COLO668 (cell line): ENCODE data around the gene GPS1.

Source experiments
- DNase-seq: peaks from one replicate; lab custom pipeline; 2025; ENCODE audit not compliant: unreplicated experiment; lab: John Stamatoyannopoulos, UW

The GPS1 gene

DNA sequence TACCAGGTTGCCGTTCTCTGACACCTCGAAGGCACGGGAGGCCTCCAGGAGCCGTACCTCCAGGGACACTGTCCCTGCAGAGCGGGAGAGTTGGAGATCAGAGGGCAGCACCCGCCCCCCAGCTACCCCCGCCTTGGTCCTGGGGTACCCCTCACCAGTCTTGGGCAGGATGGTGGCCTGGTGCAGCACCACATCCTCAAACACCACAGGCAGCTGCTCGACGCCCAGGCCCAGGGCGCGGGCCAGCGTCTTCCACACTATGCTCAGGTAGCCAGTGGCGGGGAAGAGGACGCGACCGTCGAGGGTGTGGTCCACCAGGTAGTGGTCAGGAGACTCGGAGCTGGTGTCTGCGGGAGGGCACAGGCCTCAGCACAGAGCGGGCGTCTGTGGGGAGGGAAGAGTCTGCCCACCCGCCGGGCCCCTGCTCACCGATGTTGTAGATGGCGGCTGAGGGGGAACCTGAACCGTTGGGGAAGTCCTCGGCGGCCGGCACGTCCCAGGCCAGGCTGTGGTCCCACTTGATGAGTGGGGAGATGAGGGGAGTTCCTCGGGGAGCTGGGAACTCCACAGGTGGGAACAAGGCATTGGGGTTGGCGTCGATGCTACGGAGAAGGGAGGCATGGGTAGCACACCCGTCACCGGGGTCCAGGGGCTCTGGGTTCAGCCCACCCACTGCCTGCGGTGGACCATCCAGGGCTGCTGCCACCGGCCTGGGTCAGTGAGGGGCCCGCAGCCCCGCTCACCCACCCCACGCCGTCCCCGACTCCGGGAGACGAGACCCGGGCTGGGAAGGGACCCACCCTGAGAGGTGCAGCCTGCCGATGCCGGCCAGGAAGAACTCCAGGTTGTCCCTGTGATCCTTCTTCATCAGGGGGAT, 36.5 kb downstream of the GPS1 start:
- no peak for DNase-seq

DNA sequence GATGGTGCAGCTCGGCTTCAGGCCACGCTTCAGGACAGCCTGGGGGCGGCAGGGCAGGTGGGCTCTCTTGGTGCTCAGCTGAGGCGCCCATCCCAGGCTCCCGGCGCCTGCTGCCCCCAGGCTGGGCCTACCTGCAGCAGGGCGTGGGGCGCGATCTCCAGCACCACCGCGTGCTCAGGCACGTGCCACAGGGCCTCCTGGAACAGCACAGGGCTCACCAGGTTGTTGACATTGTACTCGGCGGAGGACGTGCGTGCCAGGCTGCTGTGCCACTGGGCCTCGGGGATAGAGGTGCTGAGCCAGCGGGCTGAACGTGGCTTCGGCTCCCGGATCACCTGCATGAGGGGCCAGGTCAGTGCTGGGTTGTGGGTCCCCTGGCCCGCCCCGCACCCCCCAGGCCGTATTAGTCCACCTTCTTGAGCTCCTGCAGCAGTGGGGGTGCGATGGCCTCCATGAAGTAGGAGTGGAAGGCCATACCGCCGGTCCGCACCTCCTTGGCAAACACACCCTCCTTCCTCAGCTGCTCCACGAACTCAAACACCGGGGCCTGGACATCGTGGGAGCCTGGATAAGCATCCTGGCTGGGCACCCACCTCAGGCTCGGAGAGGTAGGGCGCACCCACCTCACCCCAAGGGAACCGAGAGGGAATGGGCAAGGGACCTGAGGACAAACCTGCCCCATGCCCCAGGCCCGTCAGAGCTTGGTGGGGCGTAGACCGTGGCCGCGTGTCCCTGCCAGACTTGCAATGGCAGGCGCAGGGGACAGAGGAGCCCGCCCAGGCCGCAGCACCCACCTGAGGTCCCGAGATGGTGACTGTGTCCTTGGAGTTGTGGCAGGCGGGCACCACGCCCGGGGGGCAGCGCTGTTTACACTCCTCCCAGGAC, 37.4 kb downstream of the GPS1 start:
- no peak for DNase-seq

DNA sequence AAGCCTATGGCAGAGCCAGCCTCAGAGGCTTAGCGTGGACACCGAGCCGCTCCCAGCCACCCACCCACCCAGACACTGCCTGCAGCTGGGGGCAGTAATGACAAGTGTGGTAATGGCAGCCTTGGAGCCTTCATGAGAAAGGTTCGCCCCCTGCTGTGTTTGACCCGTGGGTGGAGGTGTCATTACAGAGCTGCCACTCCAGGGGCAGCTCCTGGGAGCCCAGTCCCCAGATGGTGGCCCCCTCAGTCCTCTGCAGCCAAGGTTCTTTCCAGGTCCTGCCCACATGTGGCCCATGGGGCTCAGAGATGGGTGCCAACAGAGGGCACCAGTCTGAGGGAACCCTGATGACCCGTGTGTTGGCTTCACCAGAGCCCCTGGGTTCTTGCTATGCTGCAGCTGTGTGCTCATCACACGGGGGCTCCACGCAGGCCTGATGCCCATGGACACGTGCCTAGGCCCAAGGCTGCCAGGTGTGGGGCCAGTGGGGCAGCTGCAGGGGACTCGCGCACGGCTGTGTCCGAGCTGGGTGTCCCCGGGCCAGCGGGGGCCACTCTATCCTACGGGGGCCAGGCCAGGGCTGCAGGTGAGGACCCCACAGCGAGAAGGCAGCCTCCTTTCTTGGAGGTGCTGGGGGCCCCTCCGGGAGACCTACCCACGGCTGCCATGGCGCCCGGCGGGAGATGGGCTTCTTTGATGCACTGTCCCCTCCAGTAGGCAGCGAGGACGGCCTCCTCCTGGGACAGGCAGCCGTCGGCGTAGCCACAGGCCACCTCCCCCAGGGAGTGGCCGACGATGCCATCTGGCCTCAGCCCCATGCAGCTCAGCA, 38.2 kb downstream of the GPS1 start:
- DNase-seq, result no peak

DNA sequence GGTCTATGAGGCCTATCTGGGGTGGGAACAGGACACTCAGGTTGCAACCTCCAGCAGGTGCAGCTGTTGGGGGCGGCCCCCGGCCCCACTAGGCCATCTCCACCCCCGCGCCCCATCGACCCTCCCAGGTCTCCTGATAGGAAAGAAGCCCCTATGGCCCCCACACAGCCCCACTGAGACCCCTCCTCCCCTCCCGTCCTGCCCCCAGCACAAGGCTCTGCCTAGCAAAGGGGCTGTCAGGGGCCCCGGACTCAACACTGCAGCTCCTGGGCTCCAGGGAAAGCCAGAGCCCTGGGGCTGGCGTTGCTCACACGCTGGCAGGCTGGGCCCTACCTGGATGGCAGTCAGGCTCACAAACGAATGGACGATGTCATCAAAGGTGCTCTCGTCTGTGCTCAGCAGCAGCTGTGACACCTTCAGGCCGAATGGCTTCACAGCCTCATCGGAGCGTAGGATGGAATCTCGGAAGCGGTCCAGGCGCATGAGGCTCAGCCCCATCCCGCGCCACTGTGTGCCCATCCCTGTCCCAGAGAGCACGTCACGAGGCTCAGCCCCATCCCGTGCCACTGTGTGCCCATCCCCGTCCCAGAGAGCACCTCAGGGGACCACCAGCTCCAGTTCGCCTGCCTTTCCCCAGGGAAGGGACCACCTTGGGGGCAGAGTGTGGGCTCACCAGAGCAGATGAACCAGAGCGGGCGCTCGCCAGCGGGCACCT, 39.0 kb downstream of the GPS1 start:
- DNase-seq, result no peak

DNA sequence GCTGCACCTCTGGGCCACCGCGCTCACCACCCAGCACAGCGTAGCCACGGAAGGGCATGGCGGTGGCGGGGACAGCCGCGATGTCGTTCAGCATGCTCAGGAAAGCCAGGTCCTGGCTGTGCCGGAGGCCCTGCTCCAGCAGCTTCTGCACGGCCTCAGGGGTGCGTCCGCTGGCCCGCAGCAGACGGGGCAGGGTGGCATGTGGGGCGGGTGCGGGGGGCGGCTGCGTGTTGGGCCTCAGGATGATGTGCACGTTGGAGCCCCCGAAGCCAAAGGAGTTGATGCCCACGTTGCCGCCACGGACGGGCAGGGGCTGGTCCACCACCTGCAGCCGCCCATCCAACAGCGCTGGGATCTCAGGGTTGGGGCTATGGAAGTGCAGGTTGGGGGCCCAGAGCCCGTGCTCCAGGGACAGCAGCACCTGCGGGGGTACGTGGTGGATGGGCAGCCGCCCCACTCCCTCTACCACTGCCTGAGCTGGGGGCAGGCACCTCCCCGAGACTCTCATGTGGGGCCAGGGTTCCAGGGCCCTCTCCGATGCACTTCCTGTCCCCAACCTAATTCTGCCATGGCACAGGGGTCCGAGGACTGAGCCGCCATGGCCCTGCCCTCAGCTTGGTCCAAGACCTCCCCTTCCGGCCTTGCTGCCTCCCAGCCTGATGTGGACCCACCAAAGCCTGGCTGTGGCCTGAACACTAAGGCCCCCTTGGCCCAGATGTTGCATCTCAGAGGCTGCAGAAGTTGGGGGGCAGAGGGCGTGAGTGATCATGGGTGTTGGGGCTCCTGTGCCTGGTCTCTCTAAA, 39.8 kb downstream of the GPS1 start:
- no peak for DNase-seq

DNA sequence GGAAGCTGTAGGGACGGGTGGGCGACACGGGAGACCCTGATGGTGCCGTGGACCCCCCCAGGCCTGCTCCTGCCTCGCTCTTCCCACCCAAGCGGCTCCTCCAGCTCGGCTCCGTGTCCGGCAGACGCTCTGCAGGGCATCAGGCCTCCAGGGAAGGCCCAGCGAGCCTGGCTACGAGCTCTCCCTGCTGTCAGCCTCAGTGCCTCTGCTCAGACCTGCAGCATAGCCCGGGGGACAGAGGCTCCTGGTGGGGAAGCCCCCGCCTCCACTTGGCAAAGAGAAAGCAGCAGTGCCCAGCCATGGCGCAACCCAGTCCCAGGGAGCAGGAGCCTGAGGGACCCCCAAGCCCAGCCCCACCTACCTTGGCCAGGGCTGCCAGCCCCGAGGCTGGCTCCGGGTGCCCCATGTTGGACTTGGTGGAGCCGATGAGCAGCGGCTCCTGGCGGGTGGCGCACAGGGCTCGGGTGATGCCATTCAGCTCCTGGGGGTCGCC, 40.4 kb downstream of the GPS1 start:
- DNase-seq, result no peak

DNA sequence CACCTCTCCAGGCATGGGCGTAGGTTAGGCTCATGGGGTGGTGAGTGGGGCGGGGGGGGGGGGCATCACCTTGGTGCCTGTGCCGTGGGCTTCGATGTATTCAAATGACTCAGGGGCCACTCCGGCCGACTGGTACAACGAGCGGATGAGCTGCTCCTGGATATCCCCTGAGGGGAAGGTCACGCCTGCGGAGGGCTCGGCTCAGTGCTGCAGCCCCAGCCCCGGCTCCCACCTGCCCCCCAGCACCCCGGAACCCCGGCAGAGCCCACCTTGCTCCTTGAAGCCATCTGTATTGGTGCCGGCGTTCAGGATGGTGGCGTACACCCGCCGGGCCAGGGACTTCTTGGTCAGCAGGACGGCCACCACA, 40.9 kb downstream of the GPS1 start:
- no peak for DNase-seq

DNA sequence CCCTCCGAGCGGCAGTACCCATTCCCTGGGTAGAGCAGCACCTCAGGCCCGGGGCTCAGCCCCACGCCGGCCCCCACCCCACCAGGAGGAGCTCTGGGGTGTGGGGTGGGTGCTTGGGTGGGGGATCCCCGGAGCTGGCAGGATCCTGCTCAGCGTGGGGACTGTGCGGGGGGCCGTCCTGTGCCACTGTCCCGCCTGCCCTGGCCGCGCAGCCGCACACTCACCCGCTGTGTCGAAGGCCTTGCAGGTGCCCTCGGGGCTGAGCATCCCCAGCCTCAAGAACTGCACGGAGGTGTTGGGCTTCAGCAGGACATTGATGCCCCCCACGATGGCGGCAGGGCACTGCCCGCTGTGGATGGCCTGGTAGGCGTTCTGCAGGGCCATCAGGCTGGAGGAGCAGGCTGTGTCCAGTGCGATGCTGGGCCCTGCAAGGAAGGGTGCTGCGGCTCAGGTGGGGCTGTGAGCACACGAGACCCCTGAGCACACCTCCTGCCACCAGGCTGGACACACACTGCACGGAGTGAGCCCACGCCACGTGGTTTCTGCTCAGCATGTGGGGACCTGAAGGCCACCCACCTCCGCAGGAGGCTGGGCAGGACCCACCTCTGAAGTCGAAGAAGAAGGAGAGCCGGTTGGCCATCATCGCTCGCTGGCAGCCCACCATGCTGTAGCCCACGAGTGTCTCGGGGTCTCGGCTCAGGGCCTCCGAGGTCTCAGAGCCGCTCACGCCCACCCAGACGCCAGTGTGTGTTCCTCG, 41.5 kb downstream of the GPS1 start:
- no peak for DNase-seq

DNA sequence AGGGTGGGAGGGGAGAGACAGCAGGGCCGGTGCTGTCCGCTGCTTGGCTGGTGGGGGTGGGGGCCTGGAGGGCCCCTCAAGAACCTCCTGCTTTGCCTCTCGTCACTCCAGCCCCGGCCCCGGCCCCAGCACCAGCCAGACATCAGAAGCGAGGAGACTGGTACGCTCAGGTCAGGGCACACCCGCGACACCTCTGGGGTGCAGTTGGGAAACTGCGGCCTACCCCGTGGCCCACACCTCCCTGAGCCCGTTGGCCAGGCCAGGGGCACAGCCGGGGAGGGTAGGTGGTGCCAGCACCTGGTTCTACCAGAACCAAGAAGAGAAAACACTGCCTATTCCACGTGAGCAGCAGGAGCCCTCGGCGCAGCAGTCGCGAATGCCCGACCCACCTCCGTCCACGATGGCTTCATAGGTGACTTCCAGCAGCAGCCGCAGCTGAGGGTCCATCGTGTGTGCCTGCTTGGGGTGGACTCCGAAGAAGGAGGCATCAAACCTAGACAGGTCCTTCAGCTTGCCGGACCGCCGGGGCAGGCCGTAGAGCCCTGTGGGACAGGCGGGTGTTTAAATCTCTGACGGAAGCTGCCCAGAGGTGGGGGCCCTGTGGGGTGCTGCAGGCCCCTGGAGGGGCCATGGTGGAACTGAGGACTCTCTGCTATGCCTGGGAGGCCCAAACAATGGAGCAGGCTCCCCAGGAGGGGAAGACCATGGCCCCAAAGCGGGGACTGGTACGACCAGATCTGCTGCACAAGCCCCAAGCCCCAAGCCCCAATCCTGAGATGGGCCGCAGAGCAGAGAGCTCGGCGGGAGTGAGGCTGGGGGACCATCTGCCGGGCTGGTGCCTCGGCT, 43.5 kb downstream of the GPS1 start:
- DNase-seq, result no peak

DNA sequence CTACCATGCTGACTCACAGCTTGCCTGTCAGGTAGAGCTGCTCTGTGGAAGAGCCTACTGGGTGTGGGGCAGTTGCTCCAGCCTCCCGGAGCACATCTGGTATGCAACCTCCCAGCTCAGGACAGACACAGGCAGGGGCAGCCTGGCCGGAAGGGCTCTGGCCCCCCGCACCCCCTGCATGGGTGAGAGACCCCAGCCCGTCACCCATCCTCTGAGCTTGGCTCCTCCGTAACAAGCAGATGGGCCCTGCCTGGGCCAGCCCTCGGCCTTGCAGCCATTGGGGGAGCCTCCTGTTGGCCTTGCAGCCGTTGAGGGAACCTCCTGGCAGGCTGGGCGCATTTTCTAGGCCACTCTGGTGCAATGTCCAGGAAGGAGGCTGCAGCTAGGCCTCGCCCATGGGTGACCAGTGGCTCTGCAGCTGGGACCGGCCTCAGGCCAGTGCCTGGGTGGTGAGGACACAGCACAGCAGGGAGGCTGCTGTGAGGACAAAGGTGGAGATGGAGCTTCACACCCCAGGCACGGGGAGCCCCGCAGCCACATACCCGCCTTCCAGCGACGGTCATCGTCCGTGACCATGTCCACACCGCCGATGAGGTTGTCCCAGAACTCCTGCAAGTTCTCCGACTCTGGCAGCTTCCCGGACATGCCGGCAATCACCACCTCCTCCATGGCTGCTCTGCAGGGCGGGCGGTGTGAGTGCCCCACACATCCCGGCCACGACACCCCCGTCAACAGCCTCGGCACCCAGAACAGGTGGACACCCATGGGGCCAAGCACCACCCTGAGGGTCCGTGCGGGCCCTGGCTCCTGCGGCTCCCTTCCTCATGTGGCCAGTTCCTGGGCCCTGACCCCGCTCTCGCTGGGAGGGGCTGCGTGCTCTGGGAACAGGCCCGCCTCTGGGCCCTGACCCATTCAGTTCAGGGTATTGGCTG, 44.3 kb downstream of the GPS1 start:
- no peak for DNase-seq

DNA sequence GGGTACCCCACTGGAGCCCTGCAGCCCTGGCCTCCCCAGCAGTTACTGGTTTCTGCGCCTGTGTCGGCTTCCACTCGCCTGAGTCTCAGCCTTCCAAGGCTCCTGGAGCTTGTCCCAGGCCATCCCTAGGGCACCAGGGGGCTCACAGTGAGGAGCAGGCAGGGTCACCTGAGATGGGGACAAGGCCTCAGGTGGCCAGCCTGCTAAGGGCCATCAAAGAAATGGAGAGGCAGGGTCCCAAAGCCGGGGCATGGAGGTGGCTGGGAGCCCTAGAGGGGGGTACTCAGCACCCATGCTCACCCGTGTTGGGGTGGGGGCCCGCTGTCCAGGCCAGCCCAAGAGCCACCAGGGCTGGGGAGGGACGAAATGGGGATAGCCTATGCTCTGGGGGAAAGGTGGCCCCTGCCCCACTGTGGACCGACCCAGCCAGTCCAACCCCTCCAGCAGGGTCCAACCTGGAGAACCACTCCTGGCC, 45.0 kb downstream of the GPS1 start:
- no peak for DNase-seq

DNA sequence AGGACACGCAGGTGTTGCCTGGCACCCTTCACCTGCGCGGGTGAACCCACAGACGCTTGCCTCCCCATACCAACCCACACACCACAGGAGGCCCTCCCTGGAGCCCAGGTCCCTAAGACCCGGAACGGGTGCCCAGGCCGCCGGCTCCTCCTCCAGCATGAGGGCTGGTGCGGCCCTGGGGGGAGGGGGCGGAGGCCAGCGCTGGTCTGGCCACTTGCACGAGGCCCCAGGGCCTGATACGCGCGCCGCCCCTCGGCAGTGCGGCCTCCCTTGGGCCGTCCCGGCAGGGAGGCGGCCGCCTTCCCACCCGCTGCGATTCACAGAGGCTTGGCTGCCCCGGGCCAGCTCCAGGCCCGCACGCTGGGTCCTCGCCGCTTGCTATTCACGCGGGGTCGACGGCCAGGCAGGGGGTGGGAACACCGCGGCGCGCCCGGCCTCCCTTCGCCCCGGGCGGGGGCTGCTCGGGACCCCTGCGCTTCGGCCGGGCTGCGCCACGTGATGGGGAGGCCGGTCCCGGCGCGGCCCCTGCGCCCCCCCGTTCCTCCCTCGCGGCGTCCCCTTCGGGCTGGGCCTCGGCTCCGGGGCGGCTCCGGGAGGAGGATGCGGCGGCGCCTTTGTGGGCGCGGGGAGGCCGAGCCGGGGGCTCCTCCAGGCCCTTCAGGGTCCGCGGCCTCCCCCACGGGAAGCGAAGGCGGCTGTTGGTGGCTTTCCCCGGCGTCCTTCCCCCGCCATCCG, 45.7 kb downstream of the GPS1 start:
- peak; percentile 47 for DNase-seq

DNA sequence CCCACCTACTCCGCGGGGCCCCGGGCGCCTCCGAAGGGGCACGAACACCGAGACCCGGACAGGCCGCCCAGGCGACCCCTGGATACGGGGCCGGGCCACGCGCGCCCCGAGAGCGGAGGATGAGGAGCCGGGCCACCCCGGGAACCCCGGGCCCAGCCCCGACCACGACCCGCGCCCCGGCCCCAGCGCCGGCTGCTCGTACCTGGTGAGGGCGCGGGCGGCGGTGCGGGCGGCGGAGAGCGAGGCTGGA, 46.1 kb downstream of the GPS1 start:
- no peak for DNase-seq

DNA sequence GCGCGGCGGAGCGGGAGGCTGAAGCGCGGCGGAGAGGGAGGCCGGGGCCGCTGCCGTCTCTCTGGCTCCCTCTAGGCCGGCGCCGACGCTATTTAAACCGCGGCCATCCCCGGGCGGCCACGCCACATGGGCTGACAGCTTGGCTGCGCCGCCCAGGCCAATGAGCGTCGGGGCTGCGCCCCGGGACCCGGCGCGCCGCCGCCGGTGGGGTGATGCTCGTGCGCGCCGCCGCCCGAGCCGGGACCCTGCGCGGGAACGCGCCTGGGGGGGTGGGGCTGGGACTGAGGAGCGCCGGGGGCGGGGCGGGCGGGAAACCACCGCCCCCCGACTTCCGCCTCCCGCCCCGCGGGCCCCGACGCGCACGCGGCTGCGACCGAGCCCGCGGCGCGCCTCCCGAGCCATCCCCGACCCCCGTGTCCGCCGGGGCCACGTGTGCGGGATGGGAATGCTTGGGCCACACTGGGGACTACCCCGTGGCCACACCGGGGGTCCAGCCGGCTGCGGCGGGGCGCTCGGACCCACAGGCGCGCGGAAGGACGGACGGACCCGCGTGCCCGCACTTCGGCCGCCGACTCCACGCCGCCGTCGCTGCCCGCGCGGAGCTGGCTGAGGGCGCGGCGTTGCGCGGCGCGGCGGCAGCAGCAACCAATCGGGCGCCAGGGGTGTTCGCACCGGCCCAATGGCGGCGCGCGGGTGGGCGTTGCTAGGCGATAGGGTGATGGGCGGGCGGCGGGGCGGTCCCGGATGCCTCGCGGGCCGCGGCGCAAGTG, 46.7 kb downstream of the GPS1 start, which contains the start of gene FASN:
Gene FASN, minus strand, starts transcription at position 68 of the 770 bp plus-strand sequence. CDS start 1,791 bp downstream, outside the sequence.
- peak; percentile 97 for DNase-seq

DNA sequence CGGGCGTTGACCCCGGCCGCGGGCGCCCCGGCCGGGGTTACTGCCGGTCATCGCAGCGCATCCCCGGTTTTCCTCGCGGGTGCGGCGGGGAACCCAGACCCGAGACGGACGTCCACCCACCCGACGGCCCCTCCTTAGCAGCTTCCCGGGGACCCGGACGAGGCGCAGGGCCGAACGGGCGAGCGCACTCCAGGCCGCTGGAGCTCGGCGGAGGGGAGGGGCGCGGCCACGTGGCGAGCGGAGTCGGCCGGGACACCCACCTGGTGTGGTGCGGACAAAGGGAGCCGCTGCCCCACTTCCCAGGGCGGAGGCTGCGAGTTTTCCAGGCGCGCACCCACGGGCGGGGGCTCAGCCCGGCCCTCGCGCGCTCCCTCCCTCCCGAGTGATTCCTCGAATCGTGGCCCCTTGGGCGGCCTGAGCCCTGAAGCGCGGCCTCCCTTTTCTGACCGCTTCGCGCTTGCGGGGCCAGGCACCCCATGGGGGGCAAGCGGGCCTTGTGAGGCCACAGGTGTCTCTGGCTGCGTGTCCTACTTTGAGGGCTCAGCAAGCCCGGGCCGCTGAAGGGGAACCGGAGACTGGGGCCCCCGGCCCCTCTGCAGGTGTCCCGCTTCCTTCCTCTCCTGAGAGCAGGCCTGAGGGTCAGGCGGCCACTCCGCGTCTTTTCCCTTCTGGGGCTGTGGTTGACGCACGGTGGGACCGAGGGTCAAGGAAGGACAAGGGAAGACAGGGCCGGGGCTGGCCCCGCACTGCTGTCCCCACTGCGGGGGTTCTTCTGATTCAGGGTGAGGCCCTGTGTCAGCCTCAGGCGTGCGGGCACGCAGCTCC, 47.5 kb downstream of the GPS1 start:
- DNase-seq, result peak; percentile 45
